Measurements from ENCODE around the gene ATL3. TPM values are rescaled to one million over a fixed set of nuclear protein-coding genes. Genes with fewer than 3 reads are reported as not detected.
"Not testable (repeated sequence)": the region's sequence is repeated elsewhere in the genome, so short reads cannot be mapped to it uniquely, and the experiment has no call there.

The ATL3 gene
- total RNA-seq, 6 experiments from 2014 or later = 29.9 to 37.6 (median 32.4) TPM

GRCh38 chr11:63609536-63609935 lies 61.6 kb downstream of the ATL3 start:
- WGBS (ENCODE audit: insufficient coverage, low coverage, low lambda C conversion rate, missing lambda C conversion rate) = 27% methylated on average over 2 of the region's 4 CpGs
- H3K4me3 ChIP-seq = peak overlapping the region in 1 of 3 donors; percentile 8
- ATAC-seq = peak; percentile 65 to 77 (median 68)

GRCh38 chr11:63608353-63609345 lies 62.5 kb downstream of the ATL3 start:
- TF ChIP-seq POLR2A (IDR thresholded peaks at IDR 0.05) (no peak), CTCF (IDR thresholded peaks at IDR 0.05) (no peak)
- ATAC-seq (peak; percentile 16 to 46 (median 28)), DNase-seq (peak in 1 of 3 donors; percentile 39)
- H3K9me3 ChIP-seq = no peaks in the 10 kb centered on the region
- H3K4me3 ChIP-seq = peak overlapping the region in 1 of 3 donors; percentile 8
- H3K27ac ChIP-seq = peak overlapping the region; percentile 62 to 73 (median 66)
- H3K4me1 ChIP-seq = peaks cover 2 to 55% (median 15%) of the 10 kb centered on the region in 4 donors
- intact Hi-C loops (cut with DNase I) = no loop called here
- 63% methylated on average over 11 of the region's 11 CpGs for WGBS (ENCODE audit: insufficient coverage, low coverage, low lambda C conversion rate, missing lambda C conversion rate)
- H3K27me3 ChIP-seq = no peaks in the 10 kb centered on the region
- H3K36me3 ChIP-seq = no peaks in the 10 kb centered on the region

More at GRCh38 chr11:63609536-63609935, 61.6 kb downstream of the ATL3 start:
- H3K4me1 ChIP-seq = peaks cover 2 to 51% (median 15%) of the 10 kb centered on the region in 4 donors
- intact Hi-C loops (cut with DNase I) = no loop called here
- no peaks in the 10 kb centered on the region for H3K36me3 ChIP-seq
- peak overlapping the region; percentile 62 to 73 (median 66) for H3K27ac ChIP-seq
- H3K9me3 ChIP-seq = no peaks in the 10 kb centered on the region
- peak; percentile 76 to 87 (median 86) for DNase-seq
- TF ChIP-seq CTCF (IDR thresholded peaks at IDR 0.05) (peak in 1 of 4 donors; percentile 7), POLR2A (IDR thresholded peaks at IDR 0.05) (no peak)
- H3K27me3 ChIP-seq = no peaks in the 10 kb centered on the region

GRCh38 chr11:63603180-63603518 lies 68.0 kb downstream of the ATL3 start:
- no peaks in the 10 kb centered on the region for H3K27me3 ChIP-seq
- intact Hi-C loops (cut with DNase I) = no loop called here
- H3K4me3 ChIP-seq = no peak overlapping the region
- ATAC-seq = peak; percentile 47 to 81 (median 75)
- no peaks in the 10 kb centered on the region for H3K36me3 ChIP-seq
- H3K27ac ChIP-seq = no peak overlapping the region
- no peak for DNase-seq
- 77% methylated on average over 1 of the region's 3 CpGs for WGBS (ENCODE audit: insufficient coverage, low coverage, low lambda C conversion rate, missing lambda C conversion rate)
- TF ChIP-seq CTCF (IDR thresholded peaks at IDR 0.05) (no peak), POLR2A (IDR thresholded peaks at IDR 0.05) (no peak)
- no peaks in the 10 kb centered on the region for H3K9me3 ChIP-seq
- peaks cover 0 to 21% (median under 1%) of the 10 kb centered on the region in 4 donors for H3K4me1 ChIP-seq

GRCh38 chr11:63602290-63603179 lies 68.6 kb downstream of the ATL3 start:
- DNase-seq; H3K27ac ChIP-seq; H3K36me3 ChIP-seq; H3K4me3 ChIP-seq; H3K27me3 ChIP-seq; H3K9me3 ChIP-seq; intact Hi-C loops (cut with DNase I); ATAC-seq: not testable (repeated sequence)
- WGBS (ENCODE audit: insufficient coverage, low coverage, low lambda C conversion rate, missing lambda C conversion rate) = 74% methylated on average over 4 of the region's 11 CpGs
- peaks cover 0 to 19% (median 0%) of the 10 kb centered on the region in 4 donors for H3K4me1 ChIP-seq

All from right lobe of liver (tissue), 6 donors.